ENCODE measurements around the gene PRLR.
"Not testable (repeated sequence)": the region's sequence is repeated elsewhere in the genome, so short reads cannot be mapped to it uniquely, and the experiment has no call there.

Gene PRLR

GRCh38 chr5:35202319-35203111 is 27.8 kb downstream of the PRLR start:
- DNase-seq (ENCODE audit: low read depth, low spot score) = peak; percentile 61

GRCh38 chr5:35201291-35201690 is 29.0 kb downstream of the PRLR start:
- DNase-seq (ENCODE audit: low read depth, low spot score) = no peak
- H3K4me3 ChIP-seq (ENCODE audit: low read length) = no peak overlapping the region

More at GRCh38 chr5:35202319-35203111, 27.8 kb downstream of the PRLR start:
- no peak overlapping the region for H3K4me3 ChIP-seq (ENCODE audit: low read length)

- no peak overlapping the region for H3K4me3 ChIP-seq (ENCODE audit: low read length)
- no peak for DNase-seq (ENCODE audit: low read depth, low spot score)
Observed at GRCh38 chr5:35199886-35200285, 30.4 kb downstream of the PRLR start.

GRCh38 chr5:35198686-35199085 is 31.6 kb downstream of the PRLR start:
- no peak overlapping the region for H3K4me3 ChIP-seq (ENCODE audit: low read length)
- no peak for DNase-seq (ENCODE audit: low read depth, low spot score)

- DNase-seq (ENCODE audit: low read depth, low spot score) = no peak
- no peak overlapping the region for H3K4me3 ChIP-seq (ENCODE audit: low read length)
Observed at GRCh38 chr5:35198075-35198474, 32.2 kb downstream of the PRLR start.

- DNase-seq (ENCODE audit: low read depth, low spot score) = no peak
- no peak overlapping the region for H3K4me3 ChIP-seq (ENCODE audit: low read length)
Observed at GRCh38 chr5:35197351-35197750, 32.9 kb downstream of the PRLR start.

- DNase-seq (ENCODE audit: low read depth, low spot score) = no peak
- H3K4me3 ChIP-seq (ENCODE audit: low read length) = no peak overlapping the region
Observed at GRCh38 chr5:35195472-35195852, 34.8 kb downstream of the PRLR start.

- H3K4me3 ChIP-seq (ENCODE audit: low read length) = no peak overlapping the region
Observed at GRCh38 chr5:35194635-35195471, 35.4 kb downstream of the PRLR start.

GRCh38 chr5:35192506-35192905 is 37.8 kb downstream of the PRLR start:
- H3K4me3 ChIP-seq (ENCODE audit: low read length) = no peak overlapping the region
- no peak for DNase-seq (ENCODE audit: low read depth, low spot score)

More at GRCh38 chr5:35194635-35195471, 35.4 kb downstream of the PRLR start:
- DNase-seq (ENCODE audit: low read depth, low spot score) = no peak

- H3K4me3 ChIP-seq (ENCODE audit: low read length); DNase-seq (ENCODE audit: low read depth, low spot score): not testable (repeated sequence)
Observed at GRCh38 chr5:35189801-35190200, 40.5 kb downstream of the PRLR start.

GRCh38 chr5:35188031-35188457 is 42.2 kb downstream of the PRLR start:
- no peak for DNase-seq (ENCODE audit: low read depth, low spot score)
- no peak overlapping the region for H3K4me3 ChIP-seq (ENCODE audit: low read length)

GRCh38 chr5:35187621-35188020 is 42.7 kb downstream of the PRLR start:
- not testable (repeated sequence) for H3K4me3 ChIP-seq (ENCODE audit: low read length); DNase-seq (ENCODE audit: low read depth, low spot score)

GRCh38 chr5:35186749-35187148 is 43.5 kb downstream of the PRLR start:
- no peak overlapping the region for H3K4me3 ChIP-seq (ENCODE audit: low read length)
- no peak for DNase-seq (ENCODE audit: low read depth, low spot score)

GRCh38 chr5:35185518-35185917 is 44.8 kb downstream of the PRLR start:
- no peak for DNase-seq (ENCODE audit: low read depth, low spot score)
- no peak overlapping the region for H3K4me3 ChIP-seq (ENCODE audit: low read length)

- no peak for DNase-seq (ENCODE audit: low read depth, low spot score)
- H3K4me3 ChIP-seq (ENCODE audit: low read length) = no peak overlapping the region
Observed at GRCh38 chr5:35183556-35183955, 46.7 kb downstream of the PRLR start.

- no peak overlapping the region for H3K4me3 ChIP-seq (ENCODE audit: low read length)
- peak; percentile 66 for DNase-seq (ENCODE audit: low read depth, low spot score)
Observed at GRCh38 chr5:35182910-35183535, 47.3 kb downstream of the PRLR start.

GRCh38 chr5:35182486-35182885 is 47.8 kb downstream of the PRLR start:
- no peak overlapping the region for H3K4me3 ChIP-seq (ENCODE audit: low read length)
- no peak for DNase-seq (ENCODE audit: low read depth, low spot score)

- no peak overlapping the region for H3K4me3 ChIP-seq (ENCODE audit: low read length)
- no peak for DNase-seq (ENCODE audit: low read depth, low spot score)
Observed at GRCh38 chr5:35180046-35180445, 50.2 kb downstream of the PRLR start.

GRCh38 chr5:35177783-35178182 is 52.5 kb downstream of the PRLR start:
- no peak overlapping the region for H3K4me3 ChIP-seq (ENCODE audit: low read length)
- no peak for DNase-seq (ENCODE audit: low read depth, low spot score)

GRCh38 chr5:35172533-35172932 is 57.8 kb downstream of the PRLR start:
- DNase-seq (ENCODE audit: low read depth, low spot score) = no peak
- no peak overlapping the region for H3K4me3 ChIP-seq (ENCODE audit: low read length)

Measured in Jurkat, Clone E6-1 (cell line).